ENCODE data around the gene ZPBP2. TPM values are rescaled to one million over a fixed set of nuclear protein-coding genes. Genes with fewer than 3 reads are reported as not detected.
A peak's percentile ranks its signal among the peaks of the same experiment; 100 is the strongest.
"Not testable (repeated sequence)": the region's sequence is repeated elsewhere in the genome, so short reads cannot be mapped to it uniquely, and the experiment has no call there.

ZPBP2 gene
- polyA plus RNA-seq, 3 donors: not detected

DNA sequence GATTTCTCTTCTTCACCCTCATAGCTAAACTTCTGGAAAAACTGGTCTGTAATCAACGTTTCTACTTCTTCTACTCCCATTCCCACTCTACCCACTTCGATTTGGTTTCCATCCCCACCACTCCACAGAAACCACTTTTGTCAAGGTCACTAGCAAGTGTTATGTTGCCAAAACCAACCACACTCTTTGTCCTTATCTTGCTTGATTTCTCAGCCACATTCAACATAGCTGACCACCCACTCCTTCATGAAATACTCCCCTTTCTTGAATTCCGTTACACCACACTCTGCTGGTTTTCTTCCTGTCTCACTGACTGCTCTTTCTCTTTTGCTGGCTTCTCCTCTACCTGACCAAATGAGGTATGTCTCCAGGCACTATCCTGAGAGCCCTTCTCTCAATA lies 15.8 kb upstream of the ZPBP2 start:
- Histone ChIP-seq H4K20me1 (ENCODE audit: insufficient read depth, low read length) (no peaks in the 10 kb centered on the region), H3K36me3 (replicated peaks in 1 of 2; ENCODE audit: control insufficient read depth in 1 of 2, insufficient read depth in 2 of 2, low read length in 2 of 2) (no peaks in the 10 kb centered on the region), H3K4me3 (replicated peaks in 1 of 3; ENCODE audit: low read depth in 2 of 3, low read length in 3 of 3) (no peak overlapping the region), H3K4me1 (ENCODE audit: control insufficient read depth in 1 of 2, insufficient read depth in 2 of 2, low read length in 2 of 2) (no peaks in the 10 kb centered on the region), H3K9ac (ENCODE audit: insufficient read depth, low read length, poor library complexity, severe bottlenecking) (no peak overlapping the region), H3K79me2 (ENCODE audit: insufficient read depth, low read length) (no peaks in the 10 kb centered on the region), H3K27me3 (ENCODE audit: control insufficient read depth in 2 of 2, insufficient read depth in 2 of 2, low read length in 2 of 2) (peaks cover 2 to 27% of the 10 kb centered on the region in 2 donors), H3K9me3 (replicated peaks in 1 of 2; ENCODE audit: control insufficient read depth in 1 of 2, insufficient read depth in 1 of 2, low read length in 2 of 2) (no peaks in the 10 kb centered on the region), H3K4me2 (replicated peaks; ENCODE audit: extremely low read depth, low read length, poor library complexity, severe bottlenecking) (no peak overlapping the region), H2AFZ (ENCODE audit: insufficient read depth, low read depth, low read length, poor library complexity, severe bottlenecking) (no peak overlapping the region), H3K27ac (ENCODE audit: low read depth in 1 of 2, low read length in 2 of 2) (no peak overlapping the region)
- Mint-ChIP-seq H3K4me1 (peaks cover 5% of the 10 kb centered on the region), H3K27ac (peak overlapping the region in 1 of 7 donors; percentile 2), H3K36me3 (no peaks in the 10 kb centered on the region), H3K27me3 (ENCODE audit: low read depth in 3 of 3) (peaks cover 17 to 39% (median 35%) of the 10 kb centered on the region in 3 donors), H3K4me3 (no peak overlapping the region), H3K9me3 (no peaks in the 10 kb centered on the region)
- intact Hi-C loops (cut with micrococcal nuclease): no loop called here
- no peak for DNase-seq
- 90% methylated on average over 3 of the region's 3 CpGs for WGBS (ENCODE audit: insufficient coverage)
- TF ChIP-seq, protein P1, sequence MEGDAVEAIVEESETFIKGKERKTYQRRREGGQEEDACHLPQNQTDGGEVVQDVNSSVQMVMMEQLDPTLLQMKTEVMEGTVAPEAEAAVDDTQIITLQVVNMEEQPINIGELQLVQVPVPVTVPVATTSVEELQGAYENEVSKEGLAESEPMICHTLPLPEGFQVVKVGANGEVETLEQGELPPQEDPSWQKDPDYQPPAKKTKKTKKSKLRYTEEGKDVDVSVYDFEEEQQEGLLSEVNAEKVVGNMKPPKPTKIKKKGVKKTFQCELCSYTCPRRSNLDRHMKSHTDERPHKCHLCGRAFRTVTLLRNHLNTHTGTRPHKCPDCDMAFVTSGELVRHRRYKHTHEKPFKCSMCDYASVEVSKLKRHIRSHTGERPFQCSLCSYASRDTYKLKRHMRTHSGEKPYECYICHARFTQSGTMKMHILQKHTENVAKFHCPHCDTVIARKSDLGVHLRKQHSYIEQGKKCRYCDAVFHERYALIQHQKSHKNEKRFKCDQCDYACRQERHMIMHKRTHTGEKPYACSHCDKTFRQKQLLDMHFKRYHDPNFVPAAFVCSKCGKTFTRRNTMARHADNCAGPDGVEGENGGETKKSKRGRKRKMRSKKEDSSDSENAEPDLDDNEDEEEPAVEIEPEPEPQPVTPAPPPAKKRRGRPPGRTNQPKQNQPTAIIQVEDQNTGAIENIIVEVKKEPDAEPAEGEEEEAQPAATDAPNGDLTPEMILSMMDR (IDR thresholded peaks at IDR 0.05): no peak

DNA sequence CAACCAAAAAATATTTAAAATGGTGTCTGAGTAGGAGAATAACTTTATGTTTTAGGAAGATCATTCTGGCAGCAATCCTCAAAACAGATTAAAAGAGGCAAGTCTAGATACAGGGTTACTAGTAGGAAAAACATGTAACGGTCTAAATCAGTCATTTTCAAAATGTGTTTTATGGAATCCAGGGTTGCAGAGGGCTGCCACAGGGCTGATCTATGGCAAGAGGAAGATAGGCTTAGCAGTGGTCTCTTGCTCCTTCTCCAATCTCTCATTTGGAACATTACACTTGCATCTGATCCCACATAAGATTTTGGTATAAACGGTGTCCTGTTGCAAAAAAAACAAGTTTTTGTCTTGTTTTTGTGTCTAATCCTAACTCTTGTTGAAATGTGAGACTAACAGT lies 13.1 kb upstream of the ZPBP2 start:
- no peaks in the 10 kb centered on the region for H3K36me3 Mint-ChIP-seq
- H3K4me2 ChIP-seq (replicated peaks; ENCODE audit: extremely low read depth, low read length, poor library complexity, severe bottlenecking): no peak overlapping the region
- WGBS (ENCODE audit: insufficient coverage): no CpG with 5 or more reads among the region's 2 CpGs
- no peak overlapping the region for H3K27ac ChIP-seq (ENCODE audit: low read depth in 1 of 2, low read length in 2 of 2)
- H3K79me2 ChIP-seq (ENCODE audit: insufficient read depth, low read length): no peaks in the 10 kb centered on the region
- DNase-seq: no peak
- no peak overlapping the region for H3K9ac ChIP-seq (ENCODE audit: insufficient read depth, low read length, poor library complexity, severe bottlenecking)
- intact Hi-C loops (cut with micrococcal nuclease): no loop called here
- H3K4me1 Mint-ChIP-seq: no peaks in the 10 kb centered on the region
- H2AFZ ChIP-seq (ENCODE audit: insufficient read depth, low read depth, low read length, poor library complexity, severe bottlenecking): no peak overlapping the region
- no peak overlapping the region for H3K4me3 ChIP-seq (replicated peaks in 1 of 3; ENCODE audit: low read depth in 2 of 3, low read length in 3 of 3)
- H3K4me1 ChIP-seq (ENCODE audit: control insufficient read depth in 1 of 2, insufficient read depth in 2 of 2, low read length in 2 of 2): no peaks in the 10 kb centered on the region
- H3K9me3 ChIP-seq (replicated peaks in 1 of 2; ENCODE audit: control insufficient read depth in 1 of 2, insufficient read depth in 1 of 2, low read length in 2 of 2): no peaks in the 10 kb centered on the region
- TF ChIP-seq, protein P1 (IDR thresholded peaks at IDR 0.05): no peak
- no peaks in the 10 kb centered on the region for H4K20me1 ChIP-seq (ENCODE audit: insufficient read depth, low read length)
- H3K36me3 ChIP-seq (replicated peaks in 1 of 2; ENCODE audit: control insufficient read depth in 1 of 2, insufficient read depth in 2 of 2, low read length in 2 of 2): no peaks in the 10 kb centered on the region
- peaks cover 7 to 33% of the 10 kb centered on the region in 2 donors for H3K27me3 ChIP-seq (ENCODE audit: control insufficient read depth in 2 of 2, insufficient read depth in 2 of 2, low read length in 2 of 2)
- H3K4me3 Mint-ChIP-seq: no peak overlapping the region
- no peak overlapping the region for H3K27ac Mint-ChIP-seq
- no peaks in the 10 kb centered on the region for H3K9me3 Mint-ChIP-seq
- peaks cover 16 to 40% (median 36%) of the 10 kb centered on the region in 3 donors for H3K27me3 Mint-ChIP-seq (ENCODE audit: low read depth in 3 of 3)

DNA sequence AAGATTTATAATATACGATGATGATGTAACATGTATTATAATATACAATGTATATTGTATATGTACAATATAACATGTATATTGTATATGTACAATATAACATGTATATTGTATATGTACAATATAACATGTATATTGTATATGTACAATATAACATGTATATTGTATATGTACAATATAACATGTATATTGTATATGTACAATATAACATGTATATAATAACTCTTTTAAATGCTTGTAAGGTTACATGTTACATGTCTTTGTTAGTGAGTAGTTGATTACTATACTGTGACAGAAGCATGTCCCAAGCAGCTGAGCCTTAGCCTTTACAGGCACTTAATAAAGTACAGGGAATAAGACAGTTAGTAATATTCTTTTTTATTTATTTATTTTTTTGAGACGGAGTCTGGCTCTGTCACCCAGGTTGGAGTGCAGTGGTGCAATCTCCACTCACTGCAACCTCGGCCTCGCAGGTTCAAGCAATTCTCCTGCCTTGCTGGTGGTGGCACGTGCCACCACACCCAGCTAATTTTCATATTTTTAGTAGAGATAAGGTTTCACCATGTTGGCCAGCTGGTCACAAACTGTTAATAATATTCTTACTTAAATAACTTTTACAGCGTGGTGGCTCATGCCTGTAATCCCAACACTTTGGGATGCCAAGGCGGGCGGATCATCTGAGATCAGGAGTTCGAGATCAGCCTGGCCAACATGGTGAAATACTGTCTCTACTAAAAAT lies 11.9 kb upstream of the ZPBP2 start:
- intact Hi-C loops (cut with micrococcal nuclease); H3K9me3 Mint-ChIP-seq; H3K36me3 Mint-ChIP-seq; H3K27ac ChIP-seq (ENCODE audit: low read depth in 1 of 2, low read length in 2 of 2); H3K27ac Mint-ChIP-seq; H3K4me3 Mint-ChIP-seq; H3K4me2 ChIP-seq (replicated peaks; ENCODE audit: extremely low read depth, low read length, poor library complexity, severe bottlenecking); H2AFZ ChIP-seq (ENCODE audit: insufficient read depth, low read depth, low read length, poor library complexity, severe bottlenecking); H3K36me3 ChIP-seq (replicated peaks in 1 of 2; ENCODE audit: control insufficient read depth in 1 of 2, insufficient read depth in 2 of 2, low read length in 2 of 2); H3K4me1 Mint-ChIP-seq; H4K20me1 ChIP-seq (ENCODE audit: insufficient read depth, low read length); DNase-seq; H3K4me1 ChIP-seq (ENCODE audit: control insufficient read depth in 1 of 2, insufficient read depth in 2 of 2, low read length in 2 of 2); H3K4me3 ChIP-seq (replicated peaks in 1 of 3; ENCODE audit: low read depth in 2 of 3, low read length in 3 of 3); H3K79me2 ChIP-seq (ENCODE audit: insufficient read depth, low read length); H3K9me3 ChIP-seq (replicated peaks in 1 of 2; ENCODE audit: control insufficient read depth in 1 of 2, insufficient read depth in 1 of 2, low read length in 2 of 2); H3K9ac ChIP-seq (ENCODE audit: insufficient read depth, low read length, poor library complexity, severe bottlenecking): not testable (repeated sequence)
- WGBS (ENCODE audit: insufficient coverage): 80% methylated on average over 1 of the region's 9 CpGs
- peaks cover 19 to 44% (median 39%) of the 10 kb centered on the region in 3 donors for H3K27me3 Mint-ChIP-seq (ENCODE audit: low read depth in 3 of 3)
- H3K27me3 ChIP-seq (ENCODE audit: control insufficient read depth in 2 of 2, insufficient read depth in 2 of 2, low read length in 2 of 2): peaks cover 15 to 43% of the 10 kb centered on the region in 2 donors

Data from CD14-positive monocyte (primary cell).